Upper lobe of left lung (tissue), 6 donors: Measurements from ENCODE around the gene LTBP4. TPM values are rescaled to one million over a fixed set of nuclear protein-coding genes. Genes with fewer than 3 reads are reported as not detected.

Source experiments
- ATAC-seq, 2 donors: fragments of 200-7000 bp; cut with Tn5 transposase; one replicate each; pipeline ENCODE4 v1.9.1; 2022; ENCODE audit warnings: mild to moderate bottlenecking in 2 of 2, moderate library complexity in 2 of 2; ENCODE audit not compliant: low FRiP score in 2 of 2
- DNase-seq, 2 donors: peaks; one replicate each; pipeline ENCODE4 v3.0.0-alpha.2; 2019 to 2020
- H3K27ac ChIP-seq, 4 donors: fragments of 200-600 bp; sonication (generic); one replicate each; pipeline ENCODE4 v1.5.1; 2016 to 2019
- H3K27me3 ChIP-seq, 4 donors: fragments of 200-600 bp; sonication (generic); one replicate each; pipeline ENCODE4 v1.5.1; 2017 to 2019
- H3K36me3 ChIP-seq, 4 donors: fragments of 200-600 bp; sonication (generic); one replicate each; pipeline ENCODE4 v1.5.1; 2016 to 2019
- H3K4me1 ChIP-seq, 4 donors: fragments of 200-600 bp; sonication (generic); one replicate each; pipeline ENCODE4 v1.5.1; 2018 to 2019
- H3K4me3 ChIP-seq, 4 donors: fragments of 200-600 bp; sonication (generic); one replicate each; pipeline ENCODE4 v1.5.1; 2017 to 2019; ENCODE audit warnings: mild to moderate bottlenecking in 2 of 4, moderate library complexity in 1 of 4
- H3K9me3 ChIP-seq, 4 donors: fragments of 200-600 bp; sonication (generic); one replicate each; pipeline ENCODE4 v1.5.1; 2018 to 2019
- CTCF ChIP-seq, 6 experiments: fragments of 450-650 bp in 4 of 6; fragments of 200-600 bp in 2 of 6; sonication (generic) in 2 of 6; IDR thresholded peaks; one replicate each; pipeline ENCODE4 v1.5.1; 2016 to 2019; ENCODE audit warnings: antibody characterized with exemption in 6 of 6
- EP300 ChIP-seq, 4 donors: sonication (generic); formaldehyde crosslinking; IDR thresholded peaks; one replicate each; pipeline ENCODE4 v1.5.1; 2017; ENCODE audit warnings: antibody characterized with exemption in 4 of 4, control low read depth in 2 of 4
- POLR2A ChIP-seq, 4 donors: fragments of 450-650 bp; IDR thresholded peaks; one replicate each; pipeline ENCODE4 v1.5.1; 2016 to 2017; ENCODE audit warnings: antibody characterized with exemption in 4 of 4, mild to moderate bottlenecking in 2 of 4
- POLR2AphosphoS5 ChIP-seq, 2 donors: sonication (generic); formaldehyde crosslinking; IDR thresholded peaks; one replicate each; pipeline ENCODE4 v1.5.1; 2017; ENCODE audit warnings: antibody characterized with exemption in 2 of 2
- WGBS, 2 donors: methylation state at CpG; one replicate each; pipeline ENCODE4 v1.1.5; 2017 to 2018; 5-methylcytosine and 5-hydroxymethylcytosine counted together
- total RNA-seq, 6 donors: library from RNA; depleted of rRNA in 4 of 6; stranded (reverse); fragments of >200 nt in 4 of 6; gene quantifications; one replicate each; pipeline versions ENCODE4 v1.1.0 to v1.2.1, GENCODE V29; 2016 to 2021
- donor health status: DM: no; HTN: no; CAD: no; lungs with moderate emphysema.
- donor health status: DM: no; HTN: yes; CAD: no; lungs with severe emphysema.

LTBP4 gene
- total RNA-seq, 6 donors from 2014 or later, result 125 to 541 (median 401) TPM

GRCh38 chr19:40671404-40671803, 70.2 kb downstream of the LTBP4 start:
- no peak overlapping the region for H3K27ac ChIP-seq
- no peak for ATAC-seq
- no peaks in the 10 kb centered on the region for H3K9me3 ChIP-seq
- no peak overlapping the region for H3K4me3 ChIP-seq
- no peak for DNase-seq
- 81 to 86% methylated on average over 9 of the region's 9 CpGs for WGBS, 2 donors
- H3K36me3 ChIP-seq, result peaks cover 8 to 89% (median 52%) of the 10 kb centered on the region in 4 donors
- TF ChIP-seq POLR2AphosphoS5 (IDR thresholded peaks at IDR 0.05), result no peak
- TF ChIP-seq POLR2A (IDR thresholded peaks at IDR 0.05), result no peak
- TF ChIP-seq EP300 (IDR thresholded peaks at IDR 0.05), result no peak
- TF ChIP-seq CTCF (IDR thresholded peaks at IDR 0.05), result no peak
- H3K27me3 ChIP-seq, result no peaks in the 10 kb centered on the region
- H3K4me1 ChIP-seq, result peaks cover 0 to 4% (median 0%) of the 10 kb centered on the region in 4 donors

GRCh38 chr19:40672038-40672437, 70.9 kb downstream of the LTBP4 start:
- DNase-seq (no peak), ATAC-seq (no peak)
- peaks cover 0 to 4% (median 0%) of the 10 kb centered on the region in 4 donors for H3K4me1 ChIP-seq
- H3K27ac ChIP-seq, result no peak overlapping the region
- no peak overlapping the region for H3K4me3 ChIP-seq
- H3K27me3 ChIP-seq, result no peaks in the 10 kb centered on the region
- TF ChIP-seq POLR2AphosphoS5 (IDR thresholded peaks at IDR 0.05) (no peak), EP300 (IDR thresholded peaks at IDR 0.05) (no peak), POLR2A (IDR thresholded peaks at IDR 0.05) (no peak), CTCF (IDR thresholded peaks at IDR 0.05) (no peak)
- H3K36me3 ChIP-seq, result peaks cover 11 to 95% (median 57%) of the 10 kb centered on the region in 4 donors
- H3K9me3 ChIP-seq, result no peaks in the 10 kb centered on the region
- WGBS, 2 donors, result 89 to 91% methylated on average over 2 of the region's 2 CpGs

- H3K9me3 ChIP-seq, result no peaks in the 10 kb centered on the region
- H3K4me1 ChIP-seq, result peaks cover 0 to 4% (median 0%) of the 10 kb centered on the region in 4 donors
- TF ChIP-seq EP300 (IDR thresholded peaks at IDR 0.05) (no peak), POLR2AphosphoS5 (IDR thresholded peaks at IDR 0.05) (no peak), CTCF (IDR thresholded peaks at IDR 0.05) (no peak), POLR2A (IDR thresholded peaks at IDR 0.05) (no peak)
- H3K36me3 ChIP-seq, result peaks cover 13 to 96% (median 60%) of the 10 kb centered on the region in 4 donors
- H3K4me3 ChIP-seq, result no peak overlapping the region
- no peak for ATAC-seq
- no peak overlapping the region for H3K27ac ChIP-seq
- no peaks in the 10 kb centered on the region for H3K27me3 ChIP-seq
- 97 to 99% methylated on average over 7 of the region's 7 CpGs for WGBS, 2 donors
- DNase-seq, result no peak
Measured at GRCh38 chr19:40672573-40673299, 71.6 kb downstream of the LTBP4 start.

- Histone ChIP-seq H3K27ac (no peak overlapping the region), H3K4me1 (peaks cover 0 to 4% (median 0%) of the 10 kb centered on the region in 4 donors), H3K36me3 (peaks cover 13 to 96% (median 62%) of the 10 kb centered on the region in 4 donors), H3K9me3 (no peaks in the 10 kb centered on the region), H3K4me3 (no peak overlapping the region), H3K27me3 (no peaks in the 10 kb centered on the region)
- DNase-seq (peak in 1 of 2 donors; percentile 74), ATAC-seq (no peak)
- TF ChIP-seq EP300 (IDR thresholded peaks at IDR 0.05), result no peak
- no peak for TF ChIP-seq POLR2A (IDR thresholded peaks at IDR 0.05)
- TF ChIP-seq CTCF (IDR thresholded peaks at IDR 0.05), result no peak
- no peak for TF ChIP-seq POLR2AphosphoS5 (IDR thresholded peaks at IDR 0.05)
- WGBS, 2 donors, result 90% methylated on average over 9 of the region's 11 CpGs; no CpG with 5 or more reads in 1 of the 2 donors
Measured at GRCh38 chr19:40673397-40673796, 72.2 kb downstream of the LTBP4 start.
